ENCODE data around the gene MAPK10. TPM values are rescaled to one million over a fixed set of nuclear protein-coding genes. Genes with fewer than 3 reads are reported as not detected.

The MAPK10 gene
- total RNA-seq, 1 experiment from 2014 or later = 4.7 TPM

- Histone ChIP-seq H3K23ac (ENCODE audit: insufficient read length, low read depth, low read length) (no peak overlapping the region), H3K4ac (ENCODE audit: low read depth, low read length) (no peak overlapping the region), H4K91ac (ENCODE audit: insufficient read length, low read depth, low read length) (no peak overlapping the region), H3K27ac (ENCODE audit: insufficient read length, low read depth, low read length) (no peak overlapping the region), H3K27me3 (ENCODE audit: insufficient read depth, low read length) (no peaks in the 10 kb centered on the region), H3T11ph (ENCODE audit: low read length) (no peak overlapping the region), H2AFZ (ENCODE audit: low read length) (no peak overlapping the region), H2BK15ac (ENCODE audit: low read depth, low read length) (no peak overlapping the region), H2AK5ac (ENCODE audit: insufficient read length, low read length) (no peak overlapping the region), H2BK12ac (ENCODE audit: insufficient read length, low read depth, low read length) (no peak overlapping the region), H3K9me3 (ENCODE audit: control insufficient read depth, low read depth, low read length) (no peaks in the 10 kb centered on the region), H3K23me2 (ENCODE audit: insufficient read length, low read depth, low read length, poor library complexity, severe bottlenecking) (no peaks in the 10 kb centered on the region), H3K4me2 (ENCODE audit: insufficient read depth, insufficient read length, low read length) (no peak overlapping the region), H4K5ac (ENCODE audit: insufficient read length, low read depth, low read length) (no peak overlapping the region), H3K18ac (ENCODE audit: insufficient read length, low read depth, low read length) (no peak overlapping the region), H2BK5ac (ENCODE audit: insufficient read length, low read length) (no peak overlapping the region), H3K4me1 (ENCODE audit: insufficient read depth, low read length) (no peaks in the 10 kb centered on the region; the same call in 1 of the 2 replicates), H3K14ac (ENCODE audit: insufficient read depth, low read length) (no peak overlapping the region), H3K79me2 (ENCODE audit: insufficient read depth, low read length) (no peaks in the 10 kb centered on the region), H4K20me1 (ENCODE audit: control insufficient read depth, insufficient read depth, insufficient read length) (no peaks in the 10 kb centered on the region), H3K9ac (ENCODE audit: extremely low read depth, insufficient read length, low read length) (no peak overlapping the region), H3K56ac (ENCODE audit: insufficient read length, low read depth, low read length) (no peak overlapping the region), H4K8ac (replicated peaks; ENCODE audit: insufficient read length, low read depth, low read length) (no peak overlapping the region), H3K79me1 (ENCODE audit: insufficient read depth, low read depth, low read length, poor library complexity, severe bottlenecking) (no peaks in the 10 kb centered on the region), H2BK20ac (ENCODE audit: low read depth, low read length, poor library complexity, severe bottlenecking) (no peak overlapping the region), H2BK120ac (ENCODE audit: low read depth, low read length, poor library complexity, severe bottlenecking) (no peak overlapping the region)
- TF ChIP-seq CTCF (conservative IDR thresholded peaks at IDR 0.05) = no peak
- Mint-ChIP-seq H3K27me3 (ENCODE audit: low read depth) (no peaks in the 10 kb centered on the region), H3K36me3 (ENCODE audit: insufficient read depth in 1 of 3, low read depth in 3 of 3) (no peaks in the 10 kb centered on the region), H3K4me3 (no peak overlapping the region), H3K27ac (no peak overlapping the region), H3K9me3 (no peaks in the 10 kb centered on the region), H3K4me1 (peaks cover 9 to 15% of the 10 kb centered on the region in 2 experiments)
- DNase-seq = no peak
- no CpG with 5 or more reads among the region's 1 CpG for WGBS (ENCODE audit: extremely low coverage, insufficient read length, low lambda C conversion rate)
These were observed 98.2 kb downstream of the MAPK10 start for GRCh38 chr4:86261636-86262035.
